ENCODE measurements around the gene IL36B. TPM values are rescaled to one million over a fixed set of nuclear protein-coding genes. Genes with fewer than 3 reads are reported as not detected.

The IL36B gene
- polyA plus RNA-seq, 5 donors = not detected

- DNase-seq = no peak
Measured at GRCh38 chr2:113011108-113011507, 41.6 kb downstream of the IL36B start.

- DNase-seq = no peak
Measured at GRCh38 chr2:113010088-113010487, 42.6 kb downstream of the IL36B start.

GRCh38 chr2:113009622-113010021 is 43.0 kb downstream of the IL36B start:
- no peak for DNase-seq

GRCh38 chr2:113007250-113007649 is 45.4 kb downstream of the IL36B start:
- no peak for DNase-seq

GRCh38 chr2:113005030-113005509 is 47.6 kb downstream of the IL36B start, which contains the start of gene IL36A:
TSS of gene IL36A (plus strand) at chr2:113005459. CDS start at chr2:113005872, 413 bp downstream.
- DNase-seq = no peak

- no peak for DNase-seq
Measured at GRCh38 chr2:113002677-113003076, 50.0 kb downstream of the IL36B start.

- no peak for DNase-seq
Measured at GRCh38 chr2:113000436-113000835, 52.2 kb downstream of the IL36B start.

- DNase-seq = no peak
Measured at GRCh38 chr2:112997151-112997550, 55.5 kb downstream of the IL36B start.

- DNase-seq = no peak
Measured at GRCh38 chr2:112996635-112997034, 56.0 kb downstream of the IL36B start.

GRCh38 chr2:112995346-112995920 is 57.2 kb downstream of the IL36B start:
- no peak for DNase-seq

- DNase-seq = no peak
Measured at GRCh38 chr2:112994648-112995047, 58.0 kb downstream of the IL36B start.

- DNase-seq = no peak
Measured at GRCh38 chr2:112993831-112994230, 58.8 kb downstream of the IL36B start.

- DNase-seq = no peak
Measured at GRCh38 chr2:112989611-112990010, 63.1 kb downstream of the IL36B start.

GRCh38 chr2:112985090-112985489 is 67.6 kb downstream of the IL36B start:
- no peak for DNase-seq

GRCh38 chr2:112980537-112980936 is 72.1 kb downstream of the IL36B start:
- no peak for DNase-seq

- no peak for DNase-seq
Measured at GRCh38 chr2:112979731-112980130, 72.9 kb downstream of the IL36B start.

GRCh38 chr2:112977559-112978056 is 75.1 kb downstream of the IL36B start, which contains the start of gene IL36G:
TSS of gene IL36G (plus strand) at chr2:112978006. CDS start at chr2:112978639, 633 bp downstream.
- no peak for DNase-seq

Other genes starting within 250 kb of the IL36B start
- 1 to 10 TPM in 4 of 5 donors, under 1 TPM in 1; 0.37 to 2.9 (median 1.2) TPM for gene IL1B, start 216.1 kb downstream of the IL36B start, polyA plus RNA-seq (ENCODE audit: insufficient read depth in 1 of 5, insufficient read length in 5 of 5, low replicate concordance in 1 of 5)
- under 1 TPM; 0.18 to 0.65 (median 0.27) TPM for gene IL37, start 141.7 kb downstream of the IL36B start, polyA plus RNA-seq (ENCODE audit: insufficient read depth in 1 of 5, insufficient read length in 5 of 5, low replicate concordance in 1 of 5)
- under 1 TPM; 0.10 to 0.46 (median 0.42) TPM for gene IL36G, start 74.9 kb downstream of the IL36B start, polyA plus RNA-seq (ENCODE audit: insufficient read depth in 1 of 5, insufficient read length in 5 of 5, low replicate concordance in 1 of 5)
- gene IL36A, start 47.4 kb downstream of the IL36B start, polyA plus RNA-seq (ENCODE audit: insufficient read depth in 1 of 5, insufficient read length in 5 of 5, low replicate concordance in 1 of 5) = not detected
- under 1 TPM in 2 of 5 donors, not detected in 3; 0.04 to 0.15 TPM for gene IL36RN, start 6.3 kb upstream of the IL36B start, polyA plus RNA-seq (ENCODE audit: insufficient read depth in 1 of 5, insufficient read length in 5 of 5, low replicate concordance in 1 of 5)
- not detected for gene IL1F10, start 15.1 kb upstream of the IL36B start, polyA plus RNA-seq (ENCODE audit: insufficient read depth in 1 of 5, insufficient read length in 5 of 5, low replicate concordance in 1 of 5)
- 1 to 10 TPM in 3 of 5 donors, under 1 TPM in 2; 0.21 to 1.5 (median 1.2) TPM for gene IL1RN, start 74.7 kb upstream of the IL36B start, polyA plus RNA-seq (ENCODE audit: insufficient read depth in 1 of 5, insufficient read length in 5 of 5, low replicate concordance in 1 of 5)
- gene PSD4, start 121.1 kb upstream of the IL36B start, polyA plus RNA-seq (ENCODE audit: insufficient read depth in 1 of 5, insufficient read length in 5 of 5, low replicate concordance in 1 of 5) = 10 to 100 TPM; 13.1 to 20.9 (median 19.2) TPM
- 10 to 100 TPM in 1 of 5 donors, 1 to 10 TPM in 4; 2.0 to 14.5 (median 4.4) TPM for gene PAX8, start 226.1 kb upstream of the IL36B start, polyA plus RNA-seq (ENCODE audit: insufficient read depth in 1 of 5, insufficient read length in 5 of 5, low replicate concordance in 1 of 5)

Data from right lung (tissue), 5 donors.